Islet of Langerhans (tissue), 1 donor: Measurements from ENCODE around the gene IGF2R.
"Not testable (repeated sequence)": the region's sequence is repeated elsewhere in the genome, so short reads cannot be mapped to it uniquely, and the experiment has no call there.

Experiments used
- FAIRE-seq: peaks from one replicate; lab custom pipeline; 2011; peaks lifted over from hg19 to GRCh38; lab: Jason Lieb, UNC

Gene IGF2R

DNA sequence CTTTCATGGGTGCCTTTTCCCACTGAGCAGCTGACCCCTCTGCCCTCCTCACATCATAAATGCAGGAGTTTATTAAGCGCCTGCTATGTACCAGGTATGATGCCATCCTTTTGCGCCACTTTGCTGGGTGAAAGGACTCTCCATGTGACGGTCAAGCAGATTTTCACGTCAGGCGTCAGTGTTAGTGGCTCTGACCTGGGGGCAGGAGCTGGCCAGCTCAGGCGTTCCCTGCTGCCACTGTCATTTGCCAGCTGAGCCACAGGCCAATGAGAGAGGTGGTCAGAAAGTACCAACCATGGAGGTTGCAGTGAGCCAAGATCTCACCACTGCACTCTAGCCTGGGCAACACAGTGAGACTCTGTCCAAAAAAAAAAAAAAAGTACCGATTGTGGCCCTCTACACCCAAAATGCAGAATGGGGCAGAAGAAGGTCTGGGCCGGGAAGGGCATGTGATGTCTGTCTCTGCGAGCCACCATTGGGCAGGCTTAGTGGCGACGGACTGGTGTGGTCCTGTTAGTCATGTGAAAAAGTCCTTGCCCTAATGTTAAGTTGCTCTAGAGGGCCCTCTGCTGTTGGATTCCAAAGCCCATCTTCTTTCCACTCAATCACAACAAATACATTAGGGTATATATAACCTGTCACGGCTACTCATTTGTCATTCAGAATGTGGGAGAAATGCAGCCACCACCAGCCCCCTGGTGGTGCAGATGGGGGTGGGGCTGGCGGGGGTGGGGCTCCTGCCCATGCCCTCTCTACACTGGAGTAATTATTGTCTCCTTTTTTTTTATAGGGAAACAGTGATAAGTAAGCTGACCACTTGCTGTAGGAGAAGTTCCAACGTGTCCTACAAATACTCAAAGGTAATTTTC is 134.3 kb downstream of the IGF2R start:
- no peak for FAIRE-seq

- no peak for FAIRE-seq
Observed at GRCh38 chr6:160103825-160104100, 134.9 kb downstream of the IGF2R start.

DNA sequence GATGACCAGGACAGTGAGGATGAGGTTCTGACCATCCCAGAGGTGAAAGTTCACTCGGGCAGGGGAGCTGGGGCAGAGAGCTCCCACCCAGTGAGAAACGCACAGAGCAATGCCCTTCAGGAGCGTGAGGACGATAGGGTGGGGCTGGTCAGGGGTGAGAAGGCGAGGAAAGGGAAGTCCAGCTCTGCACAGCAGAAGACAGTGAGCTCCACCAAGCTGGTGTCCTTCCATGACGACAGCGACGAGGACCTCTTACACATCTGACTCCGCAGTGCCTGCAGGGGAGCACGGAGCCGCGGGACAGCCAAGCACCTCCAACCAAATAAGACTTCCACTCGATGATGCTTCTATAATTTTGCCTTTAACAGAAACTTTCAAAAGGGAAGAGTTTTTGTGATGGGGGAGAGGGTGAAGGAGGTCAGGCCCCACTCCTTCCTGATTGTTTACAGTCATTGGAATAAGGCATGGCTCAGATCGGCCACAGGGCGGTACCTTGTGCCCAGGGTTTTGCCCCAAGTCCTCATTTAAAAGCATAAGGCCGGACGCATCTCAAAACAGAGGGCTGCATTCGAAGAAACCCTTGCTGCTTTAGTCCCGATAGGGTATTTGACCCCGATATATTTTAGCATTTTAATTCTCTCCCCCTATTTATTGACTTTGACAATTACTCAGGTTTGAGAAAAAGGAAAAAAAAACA is 136.1 kb downstream of the IGF2R start:
- no peak for FAIRE-seq

- no peak for FAIRE-seq
Observed at GRCh38 chr6:160106010-160106409, 137.1 kb downstream of the IGF2R start.

DNA sequence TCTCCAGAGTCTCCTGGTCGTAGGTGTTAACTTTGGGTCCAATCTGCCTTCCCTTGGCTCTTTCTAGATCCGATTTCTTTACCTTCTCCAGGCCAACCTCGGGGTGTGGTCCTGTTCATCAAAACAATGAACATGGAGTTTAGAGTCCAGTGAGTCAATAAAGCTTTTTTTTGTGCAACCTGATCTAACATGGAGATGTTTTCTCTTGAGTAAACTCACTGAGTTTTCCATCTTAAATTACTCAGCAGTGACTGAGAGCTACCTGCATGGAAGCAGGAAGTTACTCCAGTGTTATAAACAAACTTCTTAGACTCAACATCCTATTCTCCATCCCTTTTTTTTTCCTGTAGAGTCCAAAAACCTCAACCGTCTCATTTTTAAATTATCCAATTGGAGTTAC is 137.8 kb downstream of the IGF2R start:
- no peak for FAIRE-seq

GRCh38 chr6:160108077-160108476 is 139.2 kb downstream of the IGF2R start:
- no peak for FAIRE-seq

DNA sequence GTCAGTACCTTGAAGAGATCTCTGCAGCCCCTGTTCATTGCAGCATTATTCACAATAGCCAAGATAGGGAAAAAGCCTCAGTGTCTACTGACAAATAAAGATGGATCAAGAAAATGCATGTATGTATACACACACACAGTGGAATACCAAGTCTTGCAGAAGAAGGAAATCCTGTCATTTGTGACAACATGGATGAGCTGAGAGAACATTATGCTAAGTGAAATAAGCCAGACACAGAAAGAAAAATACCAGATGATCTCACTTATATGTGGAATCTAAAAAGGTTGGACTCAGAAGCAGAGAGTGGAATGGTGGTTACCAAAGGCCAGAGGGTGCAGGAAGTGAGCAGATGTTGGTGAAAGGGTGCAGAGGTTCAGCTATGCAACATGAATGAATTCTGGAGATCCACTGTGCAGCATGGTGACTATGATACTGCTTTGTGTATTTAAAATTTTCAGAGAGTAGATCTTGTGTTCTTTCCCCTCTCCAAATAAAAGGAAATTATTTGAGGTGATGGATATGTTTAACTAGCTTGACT is 141.8 kb downstream of the IGF2R start:
- FAIRE-seq: no peak

DNA sequence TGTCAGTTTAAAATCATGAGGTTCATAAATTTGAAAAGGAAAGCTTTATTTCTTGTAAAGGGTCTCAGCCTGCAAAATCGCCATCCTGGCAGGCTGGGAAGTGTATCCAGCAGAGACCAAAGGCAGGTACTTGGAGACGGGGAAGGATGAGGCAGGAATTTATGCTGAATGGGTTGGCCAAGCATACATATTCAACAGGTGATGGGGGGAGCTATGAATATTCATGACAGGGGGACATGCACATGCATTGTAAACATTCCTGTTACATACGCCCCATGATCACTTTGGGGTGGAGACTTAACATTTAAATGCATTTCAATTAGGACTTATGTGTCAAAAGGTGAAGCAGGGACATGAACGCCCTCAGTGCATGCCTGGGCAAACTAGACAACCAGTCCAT is 142.9 kb downstream of the IGF2R start:
- no peak for FAIRE-seq

GRCh38 chr6:160112628-160113299 is 143.9 kb downstream of the IGF2R start:
- FAIRE-seq: no peak

- FAIRE-seq: not testable (repeated sequence)
Observed at GRCh38 chr6:160114536-160114935, 145.7 kb downstream of the IGF2R start.

- FAIRE-seq: no peak
Observed at GRCh38 chr6:160115421-160115820, 146.5 kb downstream of the IGF2R start.

- no peak for FAIRE-seq
Observed at GRCh38 chr6:160116411-160116810, 147.5 kb downstream of the IGF2R start.

GRCh38 chr6:160117137-160117536 is 148.3 kb downstream of the IGF2R start:
- no peak for FAIRE-seq

DNA sequence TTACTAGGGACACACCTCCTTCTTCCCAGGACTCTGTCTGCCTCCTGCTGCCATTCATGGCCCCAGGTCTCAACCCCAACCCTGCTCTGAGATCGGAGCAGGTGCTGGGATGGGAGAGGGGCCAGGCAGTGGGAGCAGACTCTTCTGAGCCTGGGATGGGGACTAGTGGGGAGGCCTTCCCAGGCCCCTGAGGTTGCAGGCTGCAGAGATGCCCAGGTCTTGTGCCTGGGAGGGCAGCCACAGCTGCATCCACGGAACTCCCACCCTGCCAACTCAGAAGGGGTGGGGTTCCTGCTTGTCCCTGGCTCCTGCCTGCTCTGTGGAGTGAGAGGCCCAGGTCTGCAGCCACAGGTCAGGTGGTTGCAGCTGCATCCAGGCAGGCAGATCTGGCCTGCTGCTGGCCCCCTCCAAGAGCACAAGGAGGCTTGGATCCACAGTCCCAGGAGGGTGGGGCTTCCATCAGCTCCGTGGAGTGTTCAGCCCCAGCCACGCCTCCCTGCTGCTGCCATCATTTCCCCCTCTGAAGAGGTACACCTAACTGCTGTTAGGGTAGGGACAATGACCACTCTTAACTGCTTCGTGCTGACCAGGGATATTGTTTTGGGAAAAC is 149.8 kb downstream of the IGF2R start:
- no peak for FAIRE-seq

- no peak for FAIRE-seq
Observed at GRCh38 chr6:160120087-160120486, 151.2 kb downstream of the IGF2R start.

GRCh38 chr6:160121558-160121957 is 152.7 kb downstream of the IGF2R start, which contains the start of gene SLC22A1:
TSS of gene SLC22A1 (plus strand) at chr6:160121815. CDS start at chr6:160121936, 121 bp downstream.
- no peak for FAIRE-seq

- no peak for FAIRE-seq
Observed at GRCh38 chr6:160121981-160122380, 153.1 kb downstream of the IGF2R start.

GRCh38 chr6:160122744-160123143 is 153.9 kb downstream of the IGF2R start:
- FAIRE-seq: no peak

DNA sequence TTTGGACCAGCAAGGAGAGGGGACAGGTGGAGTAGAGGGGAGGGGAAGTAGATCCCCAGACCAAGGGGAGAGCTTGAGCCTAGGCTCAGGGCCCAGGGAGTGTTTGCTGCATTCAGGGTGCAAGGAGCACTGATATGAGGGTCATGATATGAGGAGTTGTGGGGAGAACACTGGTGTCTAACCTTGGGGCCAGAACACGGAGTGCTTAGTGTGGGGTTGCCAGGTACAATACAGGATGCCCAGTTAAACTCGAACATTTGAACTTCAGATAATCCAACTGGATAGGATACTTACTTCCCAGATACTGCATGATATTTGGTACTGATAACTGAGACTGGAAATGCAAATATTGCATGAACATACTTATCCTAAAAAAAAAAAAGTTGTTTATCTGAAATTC is 155.1 kb downstream of the IGF2R start:
- no peak for FAIRE-seq

DNA sequence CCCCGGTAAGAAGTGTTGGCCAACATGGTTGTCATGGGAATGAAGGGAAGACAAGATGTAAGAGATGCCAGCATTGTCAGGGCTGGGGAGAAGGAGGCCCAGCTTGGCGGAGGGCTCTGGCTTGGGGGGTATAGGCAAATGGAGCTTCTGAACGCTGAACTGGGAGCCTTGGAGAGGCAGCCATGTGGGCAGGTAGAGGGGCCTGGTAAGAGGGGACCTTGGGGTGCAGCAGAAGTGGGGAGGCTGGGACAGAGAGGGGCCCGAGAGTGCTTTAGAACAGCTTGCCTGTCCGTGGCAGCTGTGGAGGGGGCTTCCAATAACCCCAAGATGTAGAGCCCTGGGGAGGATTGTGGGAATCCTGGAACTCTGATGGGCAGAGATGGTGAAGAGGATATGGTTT is 155.7 kb downstream of the IGF2R start:
- FAIRE-seq: no peak

- FAIRE-seq: not testable (repeated sequence)
Observed at GRCh38 chr6:160125105-160125504, 156.2 kb downstream of the IGF2R start.
